ENCODE measurements around the gene PDE10A. TPM values are rescaled to one million over a fixed set of nuclear protein-coding genes. Genes with fewer than 3 reads are reported as not detected.

The PDE10A gene
- total and polyA plus RNA-seq, 9 donors = 5.9 to 344 (median 88.7) TPM

GRCh38 chr6:165586706-165587105 is 76.3 kb downstream of the PDE10A start:
- no peak for DNase-seq
- Histone ChIP-seq H3K27ac (no peak overlapping the region), H3K4me3 (no peak overlapping the region), H3K9me3 (no peaks in the 10 kb centered on the region), H3K4me1 (ENCODE audit: insufficient read depth) (no peaks in the 10 kb centered on the region), H3K27me3 (no peaks in the 10 kb centered on the region), H3K36me3 (no peaks in the 10 kb centered on the region)
- 63 to 71% (median 65%) methylated on average over 3 of the region's 3 CpGs for WGBS, 3 donors
- TF ChIP-seq CTCF (IDR thresholded peaks at IDR 0.05) (no peak), POLR2A (IDR thresholded peaks at IDR 0.05) (no peak), EP300 (IDR thresholded peaks at IDR 0.05) (no peak)
- intact Hi-C loops (cut with DNase I) = no loop called here

- DNase-seq = no peak
- Histone ChIP-seq H3K27me3 (no peaks in the 10 kb centered on the region), H3K9me3 (no peaks in the 10 kb centered on the region), H3K4me1 (ENCODE audit: insufficient read depth) (no peaks in the 10 kb centered on the region), H3K27ac (no peak overlapping the region), H3K36me3 (no peaks in the 10 kb centered on the region), H3K4me3 (no peak overlapping the region)
- intact Hi-C loops (cut with DNase I) = no loop called here
- TF ChIP-seq EP300 (IDR thresholded peaks at IDR 0.05) (no peak), POLR2A (IDR thresholded peaks at IDR 0.05) (no peak), CTCF (IDR thresholded peaks at IDR 0.05) (no peak)
Observed at GRCh38 chr6:165585060-165585459, 78.0 kb downstream of the PDE10A start.

GRCh38 chr6:165584541-165584940 is 78.5 kb downstream of the PDE10A start:
- DNase-seq = no peak
- WGBS, 3 donors = 91 to 100% (median 100%) methylated on average over 1 of the region's 1 CpG

GRCh38 chr6:165581678-165582077 is 81.4 kb downstream of the PDE10A start:
- no peaks in the 10 kb centered on the region for H3K9me3 ChIP-seq
- WGBS, 3 donors = 96 to 99% (median 98%) methylated on average over 1 of the region's 1 CpG

More at GRCh38 chr6:165584541-165584940, 78.5 kb downstream of the PDE10A start:
- H3K27ac ChIP-seq = no peak overlapping the region
- H3K9me3 ChIP-seq = no peaks in the 10 kb centered on the region
- H3K4me1 ChIP-seq (ENCODE audit: insufficient read depth) = no peaks in the 10 kb centered on the region
- intact Hi-C loops (cut with DNase I) = no loop called here
- H3K36me3 ChIP-seq = no peaks in the 10 kb centered on the region
- no peak overlapping the region for H3K4me3 ChIP-seq
- H3K27me3 ChIP-seq = no peaks in the 10 kb centered on the region
- TF ChIP-seq CTCF (IDR thresholded peaks at IDR 0.05) = no peak
- no peak for TF ChIP-seq POLR2A (IDR thresholded peaks at IDR 0.05)
- no peak for TF ChIP-seq EP300 (IDR thresholded peaks at IDR 0.05)

GRCh38 chr6:165580136-165580535 is 82.9 kb downstream of the PDE10A start:
- DNase-seq = no peak
- Histone ChIP-seq H3K27me3 (no peaks in the 10 kb centered on the region), H3K4me1 (ENCODE audit: insufficient read depth) (no peaks in the 10 kb centered on the region), H3K9me3 (no peaks in the 10 kb centered on the region), H3K36me3 (no peaks in the 10 kb centered on the region), H3K4me3 (no peak overlapping the region), H3K27ac (no peak overlapping the region)
- intact Hi-C loops (cut with DNase I) = no loop called here
- no peak for TF ChIP-seq EP300 (IDR thresholded peaks at IDR 0.05)
- TF ChIP-seq POLR2A (IDR thresholded peaks at IDR 0.05) = no peak
- TF ChIP-seq CTCF (IDR thresholded peaks at IDR 0.05) = no peak
- WGBS, 3 donors = 90 to 92% (median 91%) methylated on average over 3 of the region's 3 CpGs

More at GRCh38 chr6:165581678-165582077, 81.4 kb downstream of the PDE10A start:
- Histone ChIP-seq H3K4me3 (no peak overlapping the region), H3K27me3 (no peaks in the 10 kb centered on the region), H3K4me1 (ENCODE audit: insufficient read depth) (no peaks in the 10 kb centered on the region), H3K36me3 (no peaks in the 10 kb centered on the region), H3K27ac (no peak overlapping the region)
- no peak for DNase-seq
- no peak for TF ChIP-seq POLR2A (IDR thresholded peaks at IDR 0.05)
- intact Hi-C loops (cut with DNase I) = no loop called here

Measured in ovary (tissue), 9 donors.